HepG2 (cell line): ENCODE measurements around the gene ABCC3. TPM values are rescaled to one million over a fixed set of nuclear protein-coding genes. Genes with fewer than 3 reads are reported as not detected.

Source experiments
- CREB1 ChIP-seq, 2 experiments: fragments of 450-650 bp in 1 of 2; IDR thresholded peaks; 2 replicates each; pipeline ENCODE4 v1.6.1; 2016 to 2017; ENCODE audit warnings: control low read depth in 1 of 2, mild to moderate bottlenecking in 1 of 2, missing compliant biosample characterization in 1 of 2, missing genetic modification characterization in 1 of 2
- CREM ChIP-seq, 2 experiments: sonication (generic) in 1 of 2; formaldehyde crosslinking in 1 of 2; IDR thresholded peaks; 2 replicates each; pipeline versions ENCODE4 v1.4.0 to v1.6.1; 2016 to 2020; ENCODE audit warnings: antibody characterized with exemption in 1 of 2, mild to moderate bottlenecking in 1 of 2, missing genetic modification reagents in 1 of 2
- DMAP1 ChIP-seq: IDR thresholded peaks from 2 replicates; pipeline ENCODE4 v1.6.1; 2016
- HOXA9 ChIP-seq: sonication (generic); formaldehyde crosslinking; IDR thresholded peaks from 2 replicates; pipeline ENCODE4 v1.8.1; 2022; ENCODE audit warnings: missing genetic modification reagents, mild to moderate bottlenecking, moderate library complexity, borderline replicate concordance
- KDM4B ChIP-seq: sonication (generic); formaldehyde crosslinking; IDR thresholded peaks from 2 replicates; pipeline ENCODE4 v1.4.0; 2020; ENCODE audit warnings: missing genetic modification reagents
- MYC ChIP-seq: sonication (generic); formaldehyde crosslinking; IDR thresholded peaks from 2 replicates; pipeline ENCODE4 v1.9.0; 2021; ENCODE audit warnings: missing genetic modification reagents, borderline replicate concordance
- PAF1 ChIP-seq: IDR thresholded peaks from 2 replicates; pipeline ENCODE4 v1.6.1; 2016; ENCODE audit warnings: missing genetic modification reagents, missing compliant biosample characterization
- SOX5 ChIP-seq: IDR thresholded peaks from 2 replicates; pipeline ENCODE4 v1.6.1; 2016; ENCODE audit warnings: borderline replicate concordance
- TEAD2 ChIP-seq: sonication (generic); formaldehyde crosslinking; IDR thresholded peaks from 2 replicates; pipeline ENCODE4 v1.9.0; 2021; ENCODE audit warnings: missing genetic modification reagents
- THYN1 ChIP-seq: sonication (generic); formaldehyde crosslinking; IDR thresholded peaks from 2 replicates; pipeline ENCODE4 v1.8.1; 2023; ENCODE audit warnings: low read depth, mild to moderate bottlenecking, moderate library complexity, missing genetic modification reagents, borderline replicate concordance
- TP53 ChIP-seq: sonication (generic); formaldehyde crosslinking; conservative IDR thresholded peaks from 2 replicates; pipeline ENCODE4 v1.4.0; 2020; ENCODE audit warnings: missing genetic modification reagents
- ZNF335 ChIP-seq: sonication (generic); formaldehyde crosslinking; IDR thresholded peaks from 2 replicates; pipeline ENCODE4 v1.4.0; 2020; ENCODE audit warnings: missing genetic modification reagents
- ZNF430 ChIP-seq: sonication (generic); formaldehyde crosslinking; IDR thresholded peaks from 2 replicates; pipeline ENCODE4 v1.9.0; 2021; ENCODE audit warnings: mild to moderate bottlenecking, missing genetic modification reagents
- ZNF652 ChIP-seq: IDR thresholded peaks from 2 replicates; pipeline ENCODE4 v1.6.1; 2016; ENCODE audit warnings: low read depth, borderline replicate concordance
- ZNF761 ChIP-seq: sonication (generic); formaldehyde crosslinking; conservative IDR thresholded peaks from 2 replicates; pipeline ENCODE4 v1.4.0; 2020; ENCODE audit warnings: mild to moderate bottlenecking, missing genetic modification reagents
- ZNF790 ChIP-seq: sonication (generic); formaldehyde crosslinking; IDR thresholded peaks from 2 replicates; pipeline ENCODE4 v1.8.0; 2022; ENCODE audit warnings: missing genetic modification reagents, mild to moderate bottlenecking, borderline replicate concordance
- ZSCAN30 ChIP-seq: sonication (generic); formaldehyde crosslinking; IDR thresholded peaks from 2 replicates; pipeline ENCODE4 v1.5.0; 2020; ENCODE audit warnings: mild to moderate bottlenecking, missing genetic modification reagents
- polyA plus RNA-seq, 8 experiments: library from polyadenylated mRNA; depleted of rRNA in 3 of 8; stranded (reverse) in 7 of 8; unstranded in 1 of 8; fragments of >200 nt; fragmentation: Illumina TruSeq in 4 of 8; extraction: Trizol in 4 of 8; gene quantifications; 2 replicates each; pipeline versions ENCODE4 v1.2.1 to v1.2.3, GENCODE V29; 2011 to 2016; ENCODE audit warnings: low read depth in 4 of 8, missing spikeins in 1 of 8, mixed read lengths in 1 of 8; ENCODE audit not compliant: insufficient read depth in 1 of 8
- total RNA-seq, 5 experiments: library from RNA; depleted of rRNA; stranded (reverse); fragments of >200 nt; fragmentation: Illumina TruSeq; extraction: Trizol; gene quantifications; 2 replicates each; pipeline ENCODE4 v1.2.3, GENCODE V29; 2016; ENCODE audit warnings: low read depth in 1 of 5
- TF ChIP-seq, protein P1 (sequence below): sonication (generic); formaldehyde crosslinking; IDR thresholded peaks from 2 replicates; pipeline ENCODE4 v1.8.0; 2022; ENCODE audit warnings: low read depth, missing genetic modification reagents
- TF ChIP-seq, protein P2 (sequence below): sonication (generic); formaldehyde crosslinking; IDR thresholded peaks from 2 replicates; pipeline ENCODE4 v1.4.0; 2020; ENCODE audit warnings: low read depth, missing genetic modification reagents
- TF ChIP-seq, protein P3 (sequence below): conservative IDR thresholded peaks from 2 replicates; pipeline ENCODE4 v1.6.1; 2018; ENCODE audit warnings: missing genetic modification reagents
- TF ChIP-seq, protein P4 (sequence below): sonication (generic); formaldehyde crosslinking; IDR thresholded peaks from 2 replicates; pipeline ENCODE4 v1.4.0; 2020; ENCODE audit warnings: mild to moderate bottlenecking, missing genetic modification reagents

ABCC3 gene
- total and polyA plus RNA-seq, 2 of the 13 experiments (the other 11 are each of a cell fraction or from before 2014, with no cell fraction given): 25.2 to 50.7 TPM

DNA sequence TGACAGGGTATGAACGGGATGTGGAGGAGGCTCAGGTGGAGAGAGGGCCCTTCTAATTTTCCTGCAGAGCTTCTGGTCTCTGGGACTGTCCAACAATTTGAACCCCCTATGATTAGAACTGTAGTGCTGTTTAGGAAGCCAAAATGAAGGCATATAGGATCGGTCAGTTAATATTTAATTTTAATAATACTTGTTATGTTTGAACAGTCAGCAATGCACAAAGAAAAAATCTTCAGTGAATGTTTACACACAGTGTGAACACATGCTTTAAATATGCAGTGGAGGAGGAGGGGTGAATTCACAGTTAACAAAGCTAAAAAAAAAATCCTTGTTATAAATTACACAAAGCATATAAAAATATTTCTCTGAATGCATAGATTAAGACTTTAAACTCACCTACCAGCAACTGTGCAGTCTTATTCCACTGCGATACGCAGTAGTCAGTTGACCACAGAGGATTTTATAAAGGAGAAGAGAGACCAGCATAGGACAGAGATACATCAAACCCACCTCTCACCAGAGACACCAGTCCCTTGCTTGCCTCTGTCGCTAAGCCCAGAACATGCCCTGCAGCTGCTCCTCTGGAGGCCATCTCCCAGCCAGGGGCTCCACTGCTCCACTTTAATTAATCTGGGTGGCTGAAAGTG lies 58.5 kb downstream of the ABCC3 start (continued):
- no peak for TF ChIP-seq ZSCAN30 (CRISPR knock-in tag)
- 0 out of 2 replicates have a peak, but pooled peaks have one; percentile 37 for TF ChIP-seq KDM4B (CRISPR knock-in tag)
- no peak for TF ChIP-seq ZNF761
- TF ChIP-seq HOXA9 (CRISPR knock-in tag): no peak
- TF ChIP-seq TEAD2 (CRISPR knock-in tag): no peak
- TF ChIP-seq, protein P1, sequence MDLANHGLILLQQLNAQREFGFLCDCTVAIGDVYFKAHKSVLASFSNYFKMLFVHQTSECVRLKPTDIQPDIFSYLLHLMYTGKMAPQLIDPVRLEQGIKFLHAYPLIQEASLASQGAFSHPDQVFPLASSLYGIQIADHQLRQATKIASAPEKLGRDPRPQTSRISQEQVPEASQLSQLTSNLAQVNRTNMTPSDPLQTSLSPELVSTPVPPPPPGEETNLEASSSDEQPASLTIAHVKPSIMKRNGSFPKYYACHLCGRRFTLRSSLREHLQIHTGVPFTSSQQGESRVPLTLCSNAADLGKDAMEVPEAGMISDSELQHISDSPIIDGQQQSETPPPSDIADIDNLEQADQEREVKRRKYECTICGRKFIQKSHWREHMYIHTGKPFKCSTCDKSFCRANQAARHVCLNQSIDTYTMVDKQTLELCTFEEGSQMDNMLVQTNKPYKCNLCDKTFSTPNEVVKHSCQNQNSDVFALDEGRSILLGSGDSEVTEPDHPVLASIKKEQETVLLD (CRISPR knock-in tag): no peak
- TF ChIP-seq, protein P2, sequence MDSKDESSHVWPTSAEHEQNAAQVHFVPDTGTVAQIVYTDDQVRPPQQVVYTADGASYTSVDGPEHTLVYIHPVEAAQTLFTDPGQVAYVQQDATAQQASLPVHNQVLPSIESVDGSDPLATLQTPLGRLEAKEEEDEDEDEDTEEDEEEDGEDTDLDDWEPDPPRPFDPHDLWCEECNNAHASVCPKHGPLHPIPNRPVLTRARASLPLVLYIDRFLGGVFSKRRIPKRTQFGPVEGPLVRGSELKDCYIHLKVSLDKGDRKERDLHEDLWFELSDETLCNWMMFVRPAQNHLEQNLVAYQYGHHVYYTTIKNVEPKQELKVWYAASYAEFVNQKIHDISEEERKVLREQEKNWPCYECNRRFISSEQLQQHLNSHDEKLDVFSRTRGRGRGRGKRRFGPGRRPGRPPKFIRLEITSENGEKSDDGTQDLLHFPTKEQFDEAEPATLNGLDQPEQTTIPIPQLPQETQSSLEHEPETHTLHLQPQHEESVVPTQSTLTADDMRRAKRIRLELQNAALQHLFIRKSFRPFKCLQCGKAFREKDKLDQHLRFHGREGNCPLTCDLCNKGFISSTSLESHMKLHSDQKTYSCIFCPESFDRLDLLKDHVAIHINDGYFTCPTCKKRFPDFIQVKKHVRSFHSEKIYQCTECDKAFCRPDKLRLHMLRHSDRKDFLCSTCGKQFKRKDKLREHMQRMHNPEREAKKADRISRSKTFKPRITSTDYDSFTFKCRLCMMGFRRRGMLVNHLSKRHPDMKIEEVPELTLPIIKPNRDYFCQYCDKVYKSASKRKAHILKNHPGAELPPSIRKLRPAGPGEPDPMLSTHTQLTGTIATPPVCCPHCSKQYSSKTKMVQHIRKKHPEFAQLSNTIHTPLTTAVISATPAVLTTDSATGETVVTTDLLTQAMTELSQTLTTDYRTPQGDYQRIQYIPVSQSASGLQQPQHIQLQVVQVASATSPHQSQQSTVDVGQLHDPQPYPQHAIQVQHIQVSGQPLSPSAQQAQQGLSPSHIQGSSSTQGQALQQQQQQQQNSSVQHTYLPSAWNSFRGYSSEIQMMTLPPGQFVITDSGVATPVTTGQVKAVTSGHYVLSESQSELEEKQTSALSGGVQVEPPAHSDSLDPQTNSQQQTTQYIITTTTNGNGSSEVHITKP: 0 out of 2 replicates have a peak, but pooled peaks have one; percentile 6
- no peak for TF ChIP-seq TP53
- no peak for TF ChIP-seq ZNF335
- TF ChIP-seq DMAP1: peak; percentile 51; the same call in 1 of the 2 replicates
- TF ChIP-seq THYN1 (CRISPR knock-in tag): no peak
- TF ChIP-seq CREM (IDR thresholded peaks at IDR 0.05): peak; percentile 74
- TF ChIP-seq CREM (CRISPR knock-in tag; IDR thresholded peaks at IDR 0.05): no peak
- no peak for TF ChIP-seq CREB1 (IDR thresholded peaks at IDR 0.05)
- peak; percentile 48; the same call in 1 of the 2 replicates for TF ChIP-seq CREB1 (CRISPR knock-in tag; IDR thresholded peaks at IDR 0.05)
- 0 out of 2 replicates have a peak, but pooled peaks have one; percentile 35 for TF ChIP-seq ZNF652 (CRISPR knock-in tag)
- peak; percentile 89; the same call in 1 of the 2 replicates for TF ChIP-seq SOX5 (CRISPR knock-in tag)
- TF ChIP-seq, protein P3, sequence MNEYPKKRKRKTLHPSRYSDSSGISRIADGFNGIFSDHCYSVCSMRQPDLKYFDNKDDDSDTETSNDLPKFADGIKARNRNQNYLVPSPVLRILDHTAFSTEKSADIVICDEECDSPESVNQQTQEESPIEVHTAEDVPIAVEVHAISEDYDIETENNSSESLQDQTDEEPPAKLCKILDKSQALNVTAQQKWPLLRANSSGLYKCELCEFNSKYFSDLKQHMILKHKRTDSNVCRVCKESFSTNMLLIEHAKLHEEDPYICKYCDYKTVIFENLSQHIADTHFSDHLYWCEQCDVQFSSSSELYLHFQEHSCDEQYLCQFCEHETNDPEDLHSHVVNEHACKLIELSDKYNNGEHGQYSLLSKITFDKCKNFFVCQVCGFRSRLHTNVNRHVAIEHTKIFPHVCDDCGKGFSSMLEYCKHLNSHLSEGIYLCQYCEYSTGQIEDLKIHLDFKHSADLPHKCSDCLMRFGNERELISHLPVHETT: no peak; the same call in 1 of the 2 replicates
- TF ChIP-seq, protein P4, sequence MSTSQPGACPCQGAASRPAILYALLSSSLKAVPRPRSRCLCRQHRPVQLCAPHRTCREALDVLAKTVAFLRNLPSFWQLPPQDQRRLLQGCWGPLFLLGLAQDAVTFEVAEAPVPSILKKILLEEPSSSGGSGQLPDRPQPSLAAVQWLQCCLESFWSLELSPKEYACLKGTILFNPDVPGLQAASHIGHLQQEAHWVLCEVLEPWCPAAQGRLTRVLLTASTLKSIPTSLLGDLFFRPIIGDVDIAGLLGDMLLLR (CRISPR knock-in tag): no peak
- TF ChIP-seq MYC (CRISPR knock-in tag): no peak
- TF ChIP-seq ZNF430 (CRISPR knock-in tag): no peak
- TF ChIP-seq ZNF790 (CRISPR knock-in tag): no peak
- no peak for TF ChIP-seq PAF1
